B cell (primary cell): Measurements from ENCODE around the gene PALM.

ENCODE experiments used
- CTCF ChIP-seq: fragments of 200-600 bp; IDR thresholded peaks from one replicate; pipeline ENCODE4 v1.8.0; 2022; ENCODE audit warnings: antibody characterized with exemption, mild to moderate bottlenecking
- EZH2 ChIP-seq: IDR thresholded peaks from 2 replicates; pipeline ENCODE4 v1.6.1; 2012; ENCODE audit warnings: borderline replicate concordance, low read depth, mild to moderate bottlenecking, moderate library complexity, low read length; ENCODE audit not compliant: insufficient read depth, poor library complexity, severe bottlenecking

DNA sequence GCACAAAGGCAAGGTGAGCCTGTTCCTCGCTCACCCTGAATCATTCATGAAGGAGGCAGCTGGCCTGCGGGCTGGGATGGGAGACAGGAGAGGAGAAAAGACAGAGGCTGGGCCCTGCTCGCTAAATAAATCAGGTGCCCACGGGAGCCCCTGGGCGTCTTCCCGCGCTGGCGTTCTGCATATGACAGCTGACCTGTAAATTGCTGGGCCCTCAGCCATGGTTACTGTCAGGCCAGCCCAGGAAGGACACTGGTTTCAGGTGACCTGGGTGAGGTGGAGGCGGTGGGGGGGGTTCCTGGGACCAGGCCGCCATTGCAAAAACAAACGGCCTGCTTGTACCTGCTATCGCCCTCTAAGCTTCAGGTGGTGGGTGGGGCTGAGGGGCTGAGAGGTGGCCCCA lies 85.1 kb downstream of the PALM start:
- TF ChIP-seq CTCF = no peak
- TF ChIP-seq EZH2 = no peak
